ENCODE data around the gene CNPY4.

The CNPY4 gene

DNA sequence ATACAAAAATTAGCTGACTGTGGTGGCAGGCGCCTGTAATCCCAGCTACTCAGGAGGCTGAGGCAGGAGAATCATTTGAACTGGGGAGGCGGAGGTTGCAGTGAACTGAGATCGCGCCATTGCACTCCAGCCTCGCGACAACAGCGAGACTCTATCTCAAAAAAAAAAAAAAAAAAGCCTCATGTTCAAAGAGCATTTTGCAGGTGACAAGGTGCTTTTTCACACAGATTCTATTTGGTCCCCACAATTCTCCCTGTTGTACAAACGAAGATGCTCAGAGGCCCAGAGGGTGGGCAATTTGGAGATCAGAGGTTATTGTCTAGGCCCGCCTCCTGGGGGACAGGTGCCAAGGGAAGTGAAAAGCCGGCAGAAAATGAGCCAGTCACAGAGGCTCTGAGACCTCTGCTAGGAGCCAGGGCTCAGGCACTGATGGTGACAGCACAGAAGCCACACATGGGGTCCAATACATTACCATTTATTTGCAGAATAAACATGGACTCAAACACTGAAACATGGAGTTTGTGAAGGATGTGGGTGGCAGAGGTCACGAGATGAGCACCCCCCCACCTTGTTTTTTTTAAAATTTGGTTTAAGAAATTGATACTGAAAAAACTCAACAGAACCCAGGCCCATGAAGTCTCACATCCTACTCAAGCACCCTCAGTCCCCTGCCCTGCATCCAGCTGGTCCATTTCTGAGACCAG, 49.9 kb downstream of the CNPY4 start:
- DNase-seq, result no peak

- no peak for DNase-seq
These were observed 50.9 kb downstream of the CNPY4 start for GRCh38 chr7:100170101-100170897.

DNA sequence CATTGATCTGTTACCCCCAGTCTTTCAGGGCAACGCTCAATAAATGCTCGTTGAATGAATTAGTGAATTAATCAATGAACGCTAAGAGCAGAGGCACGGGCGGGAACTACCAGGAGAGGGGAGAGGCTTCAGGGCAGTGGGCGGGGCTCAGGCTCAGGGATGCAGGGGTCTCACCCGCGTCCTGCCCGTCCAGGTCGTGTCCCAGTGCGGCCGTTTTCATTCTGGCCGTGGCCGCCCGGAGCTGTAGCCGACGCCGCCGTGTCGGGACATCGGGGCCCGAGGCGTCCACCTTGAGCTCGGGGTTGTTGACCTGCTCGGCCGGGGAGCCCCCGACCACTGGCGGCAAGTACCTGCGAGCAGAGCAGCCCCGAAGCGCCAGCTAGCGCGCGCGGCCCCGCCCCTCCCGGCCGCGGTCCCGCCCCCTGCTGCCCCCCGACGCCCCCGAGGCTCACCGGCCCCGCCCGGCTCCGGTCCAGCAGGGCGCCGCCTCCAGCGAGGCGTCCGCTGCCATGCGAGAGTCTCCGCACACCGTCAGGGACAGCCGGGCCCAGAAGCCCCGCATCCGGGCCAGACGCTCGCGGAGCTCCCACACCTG, 51.8 kb downstream of the CNPY4 start:
- no peak for DNase-seq

DNA sequence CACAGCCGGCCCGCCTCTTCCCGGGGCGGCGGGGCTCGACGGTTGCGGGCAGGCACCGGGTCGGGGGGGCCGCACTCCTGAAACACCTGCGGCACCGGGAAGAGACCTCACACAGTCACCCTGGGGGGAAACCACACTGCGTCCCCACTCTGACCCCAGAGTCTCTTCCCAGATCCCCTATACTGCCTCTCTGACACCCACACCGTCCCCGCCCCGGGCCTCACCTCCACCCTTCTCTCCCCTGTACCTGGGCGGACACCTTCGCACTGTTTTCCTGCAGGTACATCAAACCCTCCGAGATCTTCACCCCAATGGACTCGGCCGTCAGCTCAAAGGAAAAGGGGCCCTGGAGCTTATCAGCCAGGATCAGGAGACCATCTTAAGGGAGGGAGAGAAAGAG, 52.4 kb downstream of the CNPY4 start:
- DNase-seq, result no peak

DNA sequence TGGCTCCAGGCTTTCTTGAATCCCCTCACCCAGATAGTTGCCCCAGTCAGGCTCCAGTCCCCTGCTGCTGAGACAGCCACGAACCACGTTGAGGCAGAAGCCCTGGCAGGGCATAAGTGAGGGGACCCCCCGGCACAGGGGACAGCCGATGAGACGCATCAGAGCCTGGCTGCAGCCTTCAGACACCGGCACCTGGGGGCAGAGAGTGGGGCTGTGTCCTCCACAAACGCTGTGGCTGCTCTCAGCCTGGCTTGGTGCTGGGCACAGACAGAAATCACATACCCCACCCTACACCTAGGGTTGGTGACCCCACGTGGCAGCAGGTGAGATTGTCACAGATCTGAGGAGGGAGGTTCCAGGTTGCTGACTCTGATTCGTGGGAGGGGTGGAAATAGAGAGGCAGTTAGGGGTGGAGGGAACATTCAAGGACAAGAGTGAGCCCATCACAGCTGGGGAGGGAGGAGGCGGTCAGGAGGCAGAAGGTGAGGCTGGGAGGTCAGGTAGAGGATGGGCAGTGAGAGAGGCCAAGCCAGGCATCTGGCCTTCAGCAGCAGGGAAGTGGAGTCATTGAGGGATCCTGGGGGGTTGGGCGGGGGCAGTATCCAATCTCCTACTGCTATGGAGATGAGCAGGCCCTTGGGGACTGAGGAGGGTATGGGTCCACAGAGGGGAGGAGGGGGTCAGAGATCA, 54.5 kb downstream of the CNPY4 start:
- DNase-seq, result no peak

DNA sequence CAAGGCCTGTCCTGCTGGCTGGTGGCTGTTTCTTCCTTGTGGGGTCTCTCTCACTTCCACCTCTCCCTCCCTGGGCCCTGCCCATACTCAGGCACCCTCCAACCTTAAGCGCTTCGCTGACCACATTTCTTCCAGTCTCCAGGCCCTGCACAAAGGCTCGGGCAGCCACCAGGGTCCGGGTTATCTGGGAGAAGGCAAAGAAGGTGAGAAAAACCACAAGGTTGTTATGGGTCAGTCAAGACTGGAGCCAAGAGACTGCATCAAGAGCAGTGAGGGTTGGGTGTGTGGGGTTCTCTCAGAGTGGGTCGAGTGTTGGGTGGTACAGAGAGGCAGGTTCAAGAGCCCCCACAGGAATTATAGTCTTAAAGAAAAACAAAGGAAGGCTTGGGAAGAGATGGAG, 55.1 kb downstream of the CNPY4 start:
- DNase-seq, result no peak

Measured in NCI-H2029 (cell line).